SK-N-MC (cell line): ENCODE data around the gene MOB1B.

Source experiments
- EZH2 ChIP-seq: fragments of 200-600 bp; sonication (generic); IDR thresholded peaks from one replicate; pipeline ENCODE4 v1.6.1; 2017; ENCODE audit warnings: antibody characterized with exemption
- POLR2AphosphoS5 ChIP-seq: IDR thresholded peaks from 2 replicates; pipeline ENCODE4 v1.6.1; 2012; ENCODE audit warnings: mild to moderate bottlenecking, low read depth, low read length, borderline replicate concordance

- no peak for TF ChIP-seq EZH2
- no peak for TF ChIP-seq POLR2AphosphoS5
Observed at GRCh38 chr4:70954032-70954431, 51.9 kb downstream of the MOB1B start.
